ENCODE measurements around the gene HIP1R. TPM values are rescaled to one million over a fixed set of nuclear protein-coding genes. Genes with fewer than 3 reads are reported as not detected.
A peak's percentile ranks its signal among the peaks of the same experiment; 100 is the strongest.

The HIP1R gene
- total RNA-seq, 1 donor: 11.1 TPM

GRCh38 chr12:122848471-122849351 is 13.5 kb downstream of the HIP1R start:
- no peak for DNase-seq (ENCODE audit: low read depth)
- H3K4me3 ChIP-seq (ENCODE audit: low read depth, low read length): no peak overlapping the region
- TF ChIP-seq, protein P1, sequence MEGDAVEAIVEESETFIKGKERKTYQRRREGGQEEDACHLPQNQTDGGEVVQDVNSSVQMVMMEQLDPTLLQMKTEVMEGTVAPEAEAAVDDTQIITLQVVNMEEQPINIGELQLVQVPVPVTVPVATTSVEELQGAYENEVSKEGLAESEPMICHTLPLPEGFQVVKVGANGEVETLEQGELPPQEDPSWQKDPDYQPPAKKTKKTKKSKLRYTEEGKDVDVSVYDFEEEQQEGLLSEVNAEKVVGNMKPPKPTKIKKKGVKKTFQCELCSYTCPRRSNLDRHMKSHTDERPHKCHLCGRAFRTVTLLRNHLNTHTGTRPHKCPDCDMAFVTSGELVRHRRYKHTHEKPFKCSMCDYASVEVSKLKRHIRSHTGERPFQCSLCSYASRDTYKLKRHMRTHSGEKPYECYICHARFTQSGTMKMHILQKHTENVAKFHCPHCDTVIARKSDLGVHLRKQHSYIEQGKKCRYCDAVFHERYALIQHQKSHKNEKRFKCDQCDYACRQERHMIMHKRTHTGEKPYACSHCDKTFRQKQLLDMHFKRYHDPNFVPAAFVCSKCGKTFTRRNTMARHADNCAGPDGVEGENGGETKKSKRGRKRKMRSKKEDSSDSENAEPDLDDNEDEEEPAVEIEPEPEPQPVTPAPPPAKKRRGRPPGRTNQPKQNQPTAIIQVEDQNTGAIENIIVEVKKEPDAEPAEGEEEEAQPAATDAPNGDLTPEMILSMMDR (IDR thresholded peaks at IDR 0.05; ENCODE audit: insufficient read depth, low read length): no peak

- no peak overlapping the region for H3K4me3 ChIP-seq (ENCODE audit: low read depth, low read length)
- no peak for DNase-seq (ENCODE audit: low read depth)
- TF ChIP-seq, protein P1 (IDR thresholded peaks at IDR 0.05; ENCODE audit: insufficient read depth, low read length): no peak
These were observed 14.2 kb downstream of the HIP1R start for GRCh38 chr12:122849352-122850047.

GRCh38 chr12:122850048-122850445 is 14.8 kb downstream of the HIP1R start:
- TF ChIP-seq, protein P1 (IDR thresholded peaks at IDR 0.05; ENCODE audit: insufficient read depth, low read length): no peak
- H3K4me3 ChIP-seq (ENCODE audit: low read depth, low read length): no peak overlapping the region
- DNase-seq (ENCODE audit: low read depth): no peak

- TF ChIP-seq, protein P1 (IDR thresholded peaks at IDR 0.05; ENCODE audit: insufficient read depth, low read length): no peak
- no peak overlapping the region for H3K4me3 ChIP-seq (ENCODE audit: low read depth, low read length)
- DNase-seq (ENCODE audit: low read depth): no peak
These were observed 15.6 kb downstream of the HIP1R start for GRCh38 chr12:122850695-122851350.

DNA sequence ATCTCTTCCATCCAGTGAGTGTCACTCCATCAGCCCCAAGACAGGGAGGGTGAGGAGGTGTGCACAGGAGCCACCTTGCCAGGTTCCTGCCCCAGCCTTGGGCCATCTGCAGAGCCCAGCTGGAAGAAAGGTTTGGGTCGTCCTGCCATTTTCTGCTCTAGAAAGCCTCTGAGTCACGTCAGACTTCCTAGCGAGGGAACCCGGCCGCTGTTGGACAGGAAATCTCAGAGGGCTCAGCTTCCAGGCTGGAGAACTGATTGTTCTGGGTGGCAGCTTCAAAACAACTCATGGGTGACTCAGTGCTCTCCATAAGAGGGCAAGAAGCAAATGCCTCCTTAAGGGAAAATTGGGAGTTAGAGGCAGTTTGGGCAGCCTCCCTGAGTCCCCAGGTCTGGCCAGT is 16.6 kb downstream of the HIP1R start:
- peak; percentile 86 for DNase-seq (ENCODE audit: low read depth)
- no peak overlapping the region for H3K4me3 ChIP-seq (ENCODE audit: low read depth, low read length)
- TF ChIP-seq, protein P1 (IDR thresholded peaks at IDR 0.05; ENCODE audit: insufficient read depth, low read length): no peak

DNA sequence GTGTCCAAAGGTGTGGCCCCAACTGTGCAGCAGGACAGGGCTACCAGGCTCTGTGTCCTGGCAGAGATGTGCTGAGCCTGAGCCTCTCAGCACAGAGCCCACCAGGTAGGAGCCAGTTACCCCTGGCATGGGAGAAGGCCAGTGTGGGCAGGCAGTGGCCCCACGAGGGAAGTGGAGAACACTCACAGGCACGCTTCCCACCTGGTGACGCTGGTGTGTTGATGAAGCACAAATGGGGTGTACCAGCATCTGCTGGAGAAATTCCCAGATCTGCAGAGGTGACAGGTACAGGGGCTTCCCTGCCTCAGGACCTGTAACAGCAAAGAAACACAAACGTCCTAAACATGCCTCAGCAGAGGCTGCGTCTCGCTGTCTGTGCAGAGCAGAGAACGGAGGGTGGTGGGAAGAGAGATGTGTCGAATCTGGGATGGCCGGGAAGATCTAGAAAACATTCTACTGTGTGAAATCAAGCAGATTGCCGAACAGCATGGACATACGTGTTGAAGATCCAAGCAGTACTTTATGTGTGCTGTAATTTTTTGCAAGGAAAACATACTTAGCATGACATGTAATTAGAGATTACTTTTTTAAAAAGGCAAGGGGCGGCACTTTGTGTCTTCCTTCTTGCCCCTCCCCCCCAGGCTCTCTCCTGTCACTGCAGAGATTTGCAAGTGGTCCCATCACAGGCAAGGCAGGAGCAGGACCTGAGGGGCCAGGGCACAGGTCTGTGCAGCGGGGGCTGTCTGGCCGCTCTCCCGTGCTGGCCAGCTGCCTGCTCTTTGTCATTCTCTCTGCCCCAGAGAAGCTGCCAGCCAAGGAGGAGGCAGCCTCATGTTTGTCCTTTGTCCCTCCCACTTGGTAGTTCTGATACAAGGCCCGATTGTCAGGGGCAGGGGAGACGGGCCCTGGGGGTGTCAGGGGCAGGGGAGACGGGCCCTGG is 17.3 kb downstream of the HIP1R start:
- TF ChIP-seq, protein P1 (IDR thresholded peaks at IDR 0.05; ENCODE audit: insufficient read depth, low read length): no peak
- H3K4me3 ChIP-seq (ENCODE audit: low read depth, low read length): no peak overlapping the region
- DNase-seq (ENCODE audit: low read depth): peak; percentile 25
